Kidney glomerular epithelial cell (primary cell): ENCODE measurements around the gene GALE.

Experiments used
- DNase-seq: peaks from one replicate; lab custom pipeline; 2025; lab: John Stamatoyannopoulos, UW

The GALE gene

GRCh38 chr1:23751050-23751814, 49.3 kb downstream of the GALE start:
- DNase-seq, result no peak

GRCh38 chr1:23748016-23748415, 52.5 kb downstream of the GALE start:
- DNase-seq, result no peak
